SJSA1 (cell line): ENCODE results near the gene ETFB. TPM values are rescaled to one million over a fixed set of nuclear protein-coding genes. Genes with fewer than 3 reads are reported as not detected.
A peak's percentile ranks its signal among the peaks of the same experiment; 100 is the strongest.

Experiments used
- DNase-seq, 2 experiments: peaks; one replicate each; pipeline ENCODE4 v3.0.0-alpha.2; 2015 to 2020; ENCODE audit warnings: low spot score in 2 of 2, low read depth in 1 of 2
- H3K27ac ChIP-seq: fragments of 250-450 bp; sonication (Bioruptor Pico); 2 replicates; pipeline ENCODE4 v1.5.1; 2020; ENCODE audit warnings: mild to moderate bottlenecking, moderate library complexity
- H3K27me3 ChIP-seq: fragments of 250-450 bp; sonication (Bioruptor Pico); replicated peaks from 2 replicates; pipeline ENCODE4 v1.5.1; 2020; ENCODE audit warnings: mild to moderate bottlenecking, moderate library complexity
- H3K36me3 ChIP-seq: fragments of 250-450 bp; sonication (Bioruptor Pico); 2 replicates; pipeline ENCODE4 v1.5.1; 2020; ENCODE audit warnings: mild to moderate bottlenecking
- H3K4me1 ChIP-seq: fragments of 250-450 bp; sonication (Bioruptor Pico); replicated peaks from 2 replicates; pipeline ENCODE4 v1.6.1; 2021; ENCODE audit warnings: mild to moderate bottlenecking
- H3K4me3 ChIP-seq: fragments of 250-450 bp; sonication (Bioruptor Pico); 2 replicates; pipeline ENCODE4 v1.5.1; 2020; ENCODE audit warnings: mild to moderate bottlenecking
- H3K9me3 ChIP-seq: fragments of 250-450 bp; sonication (Bioruptor Pico); replicated peaks from 2 replicates; pipeline ENCODE4 v1.5.1; 2020; ENCODE audit warnings: mild to moderate bottlenecking
- total RNA-seq: library from RNA; depleted of rRNA; stranded (reverse); fragments of >200 nt; shearing (Covaris generic); gene quantifications from 2 replicates; pipeline ENCODE4 v1.2.3, GENCODE V29; 2014

ETFB gene
- total RNA-seq, 1 experiment from 2014 or later: 91.4 TPM

GRCh38 chr19:51367565-51368365, 1.6 kb upstream of the ETFB start:
- peak overlapping the region; percentile 60 for H3K27ac ChIP-seq
- no peaks in the 10 kb centered on the region for H3K9me3 ChIP-seq
- no peaks in the 10 kb centered on the region for H3K27me3 ChIP-seq
- DNase-seq: peak; percentile 99 to 100
- H3K4me1 ChIP-seq: peaks cover 48% of the 10 kb centered on the region
- peaks cover 3% of the 10 kb centered on the region for H3K36me3 ChIP-seq
- peak overlapping the region; percentile 67 for H3K4me3 ChIP-seq

- H3K36me3 ChIP-seq: peaks cover 3% of the 10 kb centered on the region
- no peaks in the 10 kb centered on the region for H3K9me3 ChIP-seq
- H3K4me1 ChIP-seq: peaks cover 53% of the 10 kb centered on the region
- H3K27ac ChIP-seq: peak overlapping the region; percentile 48
- no peaks in the 10 kb centered on the region for H3K27me3 ChIP-seq
- H3K4me3 ChIP-seq: peak overlapping the region; percentile 67
- DNase-seq: no peak
Observed at GRCh38 chr19:51367255-51367564, 1.0 kb upstream of the ETFB start.

GRCh38 chr19:51366389-51367254, 434 bp upstream of the ETFB start:
- Histone ChIP-seq H3K27me3 (no peaks in the 10 kb centered on the region), H3K4me3 (peak overlapping the region; percentile 67), H3K4me1 (peaks cover 53% of the 10 kb centered on the region), H3K27ac (peak overlapping the region; percentile 48), H3K9me3 (no peaks in the 10 kb centered on the region), H3K36me3 (peaks cover 3% of the 10 kb centered on the region)
- DNase-seq: peak; percentile 92 to 99

DNA sequence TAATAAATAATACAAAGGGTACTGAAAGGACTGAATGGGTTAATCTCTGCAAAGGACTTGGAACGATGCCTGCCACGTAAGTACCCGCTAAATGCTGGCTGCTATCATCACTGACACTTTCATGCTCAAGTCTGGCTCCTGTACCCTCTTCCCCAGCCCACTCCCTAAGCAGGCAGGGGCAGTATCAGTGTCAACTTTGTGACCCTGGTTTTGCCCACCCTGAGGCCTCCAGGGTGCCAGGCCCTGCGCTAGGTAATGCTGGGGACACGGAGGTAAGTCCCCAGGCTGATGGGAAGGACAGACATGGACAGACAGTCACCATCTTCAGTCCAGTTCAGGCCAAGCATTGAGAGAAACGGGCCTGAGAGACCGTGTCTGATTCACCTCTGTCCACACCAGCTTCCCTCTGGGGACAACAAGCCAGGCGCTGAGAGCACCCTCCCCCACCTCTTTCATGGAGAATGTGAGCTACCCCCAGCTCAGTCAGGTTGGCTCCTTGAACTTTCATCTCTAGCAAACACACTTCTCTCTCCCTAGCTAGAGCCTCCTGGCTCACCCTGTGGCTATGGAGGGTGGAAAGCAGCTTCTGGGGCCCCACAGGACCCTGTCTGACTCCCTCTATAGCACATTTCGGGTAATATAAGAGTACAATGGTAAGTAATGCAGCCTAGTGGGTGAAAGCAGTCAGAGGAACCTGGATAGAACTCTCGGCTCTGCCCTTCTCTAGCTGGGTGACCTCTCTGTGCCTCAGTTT, 800 bp downstream of the ETFB start:
- peaks cover 3% of the 10 kb centered on the region for H3K36me3 ChIP-seq
- H3K27ac ChIP-seq: peak overlapping the region; percentile 53
- no peaks in the 10 kb centered on the region for H3K27me3 ChIP-seq
- peak in 1 of 2 experiments; percentile 52 for DNase-seq
- peaks cover 53% of the 10 kb centered on the region for H3K4me1 ChIP-seq
- H3K4me3 ChIP-seq: peak overlapping the region; percentile 67
- no peaks in the 10 kb centered on the region for H3K9me3 ChIP-seq

- Histone ChIP-seq H3K4me3 (no peak overlapping the region), H3K27ac (no peak overlapping the region)
Observed at GRCh38 chr19:51364200-51365106, 1.7 kb downstream of the ETFB start.

GRCh38 chr19:51361239-51361638, 4.9 kb downstream of the ETFB start:
- no peak for DNase-seq
- Histone ChIP-seq H3K27ac (no peak overlapping the region), H3K36me3 (no peaks in the 10 kb centered on the region), H3K4me3 (no peak overlapping the region), H3K27me3 (no peaks in the 10 kb centered on the region), H3K9me3 (no peaks in the 10 kb centered on the region), H3K4me1 (peaks cover 37% of the 10 kb centered on the region)

More at GRCh38 chr19:51364200-51365106, 1.7 kb downstream of the ETFB start:
- no peak for DNase-seq
- Histone ChIP-seq H3K9me3 (no peaks in the 10 kb centered on the region), H3K4me1 (peaks cover 53% of the 10 kb centered on the region), H3K27me3 (no peaks in the 10 kb centered on the region), H3K36me3 (peaks cover 3% of the 10 kb centered on the region)

DNA sequence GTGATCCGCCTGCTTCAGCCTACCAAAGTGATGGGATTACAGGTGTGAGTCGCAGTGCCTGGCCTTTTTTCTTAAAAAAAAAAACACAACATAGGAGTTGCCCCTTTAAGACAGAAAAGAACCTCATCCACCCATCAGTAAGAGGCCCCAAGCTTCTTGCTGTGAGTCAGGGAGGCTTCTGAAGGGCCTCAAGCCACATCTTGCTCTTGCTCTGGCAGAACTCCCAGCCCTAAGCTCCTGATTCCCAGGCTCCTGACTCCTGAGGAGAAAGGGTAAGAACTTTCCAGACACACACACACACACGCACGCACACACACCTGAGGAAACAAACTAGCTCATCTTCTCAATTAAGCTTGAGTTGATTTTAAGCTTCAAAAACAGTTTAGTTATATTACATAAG, 6.9 kb downstream of the ETFB start:
- no peak for DNase-seq
- no peaks in the 10 kb centered on the region for H3K9me3 ChIP-seq
- H3K36me3 ChIP-seq: no peaks in the 10 kb centered on the region
- no peak overlapping the region for H3K27ac ChIP-seq
- H3K4me1 ChIP-seq: peaks cover 28% of the 10 kb centered on the region
- H3K27me3 ChIP-seq: no peaks in the 10 kb centered on the region
- no peak overlapping the region for H3K4me3 ChIP-seq

DNA sequence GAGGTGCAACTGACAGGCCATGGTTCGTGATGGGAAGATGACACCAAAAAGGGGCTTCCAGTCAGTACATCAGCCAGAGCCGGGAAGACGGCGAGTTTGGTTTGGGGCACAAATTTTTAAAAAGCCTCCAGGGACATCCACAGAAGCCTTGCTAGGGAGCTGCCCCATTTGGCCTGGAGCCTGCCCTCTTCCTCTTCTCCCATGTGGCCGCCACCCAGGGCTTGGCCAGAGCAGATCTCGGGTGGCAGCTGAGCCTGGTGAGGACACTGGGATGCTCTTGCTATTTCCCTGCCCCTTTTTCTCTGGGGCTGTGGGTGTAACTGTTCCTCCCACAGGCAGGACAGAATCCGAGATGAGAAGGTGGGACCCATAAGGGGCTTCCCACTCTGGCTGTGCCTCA, 8.2 kb downstream of the ETFB start:
- Histone ChIP-seq H3K4me3 (no peak overlapping the region), H3K36me3 (no peaks in the 10 kb centered on the region), H3K4me1 (peaks cover 19% of the 10 kb centered on the region), H3K9me3 (no peaks in the 10 kb centered on the region), H3K27ac (no peak overlapping the region), H3K27me3 (no peaks in the 10 kb centered on the region)
- no peak for DNase-seq

DNA sequence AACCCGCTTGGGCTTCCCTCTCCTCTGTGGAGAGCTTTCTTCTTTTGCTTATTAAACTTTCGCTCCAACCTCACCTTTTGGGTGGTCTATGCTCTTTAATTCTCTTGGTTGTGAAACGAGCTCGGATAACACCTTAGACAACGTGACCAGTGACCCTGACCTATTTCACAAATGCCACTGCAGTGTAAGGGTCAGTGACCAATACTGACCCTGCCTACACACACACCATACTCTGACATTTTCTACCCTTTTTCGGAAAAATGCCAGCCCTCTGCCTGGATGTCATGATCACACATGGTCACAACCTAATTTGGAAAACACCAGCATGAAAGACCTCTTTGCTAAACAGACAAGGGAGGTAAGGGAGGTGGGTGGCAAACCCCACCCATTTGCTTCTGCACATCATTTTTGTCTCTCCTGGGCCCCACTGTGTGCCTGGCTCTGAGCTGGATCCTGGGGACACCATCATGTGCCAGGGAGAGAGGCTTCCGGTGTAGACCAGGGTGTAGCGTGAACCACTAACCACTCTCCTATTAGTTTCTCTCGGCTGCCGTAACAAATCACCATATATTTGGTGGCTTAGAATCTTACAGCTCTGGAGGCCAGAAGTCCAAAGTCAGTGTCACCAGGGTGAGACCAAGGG, 9.9 kb downstream of the ETFB start:
- no peak for DNase-seq
- Histone ChIP-seq H3K9me3 (no peaks in the 10 kb centered on the region), H3K27ac (no peak overlapping the region), H3K4me3 (no peak overlapping the region), H3K36me3 (peaks cover 4% of the 10 kb centered on the region), H3K27me3 (no peaks in the 10 kb centered on the region), H3K4me1 (peaks cover 12% of the 10 kb centered on the region)

GRCh38 chr19:51354742-51355148, 11.4 kb downstream of the ETFB start:
- Histone ChIP-seq H3K27ac (peak overlapping the region; percentile 43; the same call in 1 of the 2 replicates), H3K4me3 (no peak overlapping the region), H3K27me3 (no peaks in the 10 kb centered on the region), H3K36me3 (peaks cover 18% of the 10 kb centered on the region), H3K4me1 (peaks cover 22% of the 10 kb centered on the region), H3K9me3 (no peaks in the 10 kb centered on the region)
- peak; percentile 67 to 69 for DNase-seq

GRCh38 chr19:51354103-51354741, 12.0 kb downstream of the ETFB start:
- H3K27me3 ChIP-seq: no peaks in the 10 kb centered on the region
- H3K27ac ChIP-seq: peak overlapping the region; percentile 43
- no peak overlapping the region for H3K4me3 ChIP-seq
- peaks cover 18% of the 10 kb centered on the region for H3K36me3 ChIP-seq
- no peak for DNase-seq
- no peaks in the 10 kb centered on the region for H3K9me3 ChIP-seq
- H3K4me1 ChIP-seq: peaks cover 22% of the 10 kb centered on the region

DNA sequence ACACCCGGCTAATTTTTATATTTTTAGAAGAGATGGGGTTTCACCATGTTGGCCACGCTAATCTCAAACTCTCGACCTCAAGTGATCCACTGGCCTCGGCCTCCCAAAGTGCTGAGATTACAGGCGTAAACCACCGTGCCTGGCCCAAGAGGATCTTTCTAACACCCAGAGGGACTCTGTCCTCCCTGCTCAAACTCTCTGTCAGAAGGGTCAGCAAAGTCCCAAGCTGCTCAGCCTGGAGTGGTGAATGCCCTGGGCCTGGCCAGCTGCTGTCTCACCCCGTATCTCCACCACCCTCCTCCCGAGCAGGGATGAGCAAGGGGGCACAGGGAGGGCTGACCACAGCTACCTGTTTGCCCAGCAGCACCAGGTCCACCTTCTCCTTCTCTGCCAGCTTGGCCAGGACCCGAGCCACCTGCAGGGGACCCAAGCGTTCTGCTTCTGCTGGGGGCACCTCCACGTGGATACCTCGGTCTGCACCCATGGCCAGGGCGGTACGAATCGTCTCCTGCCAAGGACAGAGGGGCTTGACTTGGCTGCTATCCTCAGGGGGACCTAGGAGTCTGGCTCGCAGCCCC, 13.3 kb downstream of the ETFB start:
- H3K4me1 ChIP-seq: peaks cover 22% of the 10 kb centered on the region
- no peak for DNase-seq
- H3K4me3 ChIP-seq: no peak overlapping the region
- H3K9me3 ChIP-seq: no peaks in the 10 kb centered on the region
- peaks cover 18% of the 10 kb centered on the region for H3K36me3 ChIP-seq
- no peaks in the 10 kb centered on the region for H3K27me3 ChIP-seq
- no peak overlapping the region for H3K27ac ChIP-seq
